LHCN-M2 (cell line): ENCODE data around the gene NME3. TPM values are rescaled to one million over a fixed set of nuclear protein-coding genes. Genes with fewer than 3 reads are reported as not detected.

Experiments used
- DNase-seq: peaks from one replicate; pipeline ENCODE4 v3.0.0-alpha.2; 2012; ENCODE audit warnings: low read depth
- total RNA-seq: library from RNA; depleted of rRNA; stranded (reverse); fragments of >200 nt; gene quantifications from 2 replicates; pipeline ENCODE4 v1.2.3, GENCODE V29; 2014

The NME3 gene
- total RNA-seq, 1 experiment from 2014 or later: 50.9 TPM

DNA sequence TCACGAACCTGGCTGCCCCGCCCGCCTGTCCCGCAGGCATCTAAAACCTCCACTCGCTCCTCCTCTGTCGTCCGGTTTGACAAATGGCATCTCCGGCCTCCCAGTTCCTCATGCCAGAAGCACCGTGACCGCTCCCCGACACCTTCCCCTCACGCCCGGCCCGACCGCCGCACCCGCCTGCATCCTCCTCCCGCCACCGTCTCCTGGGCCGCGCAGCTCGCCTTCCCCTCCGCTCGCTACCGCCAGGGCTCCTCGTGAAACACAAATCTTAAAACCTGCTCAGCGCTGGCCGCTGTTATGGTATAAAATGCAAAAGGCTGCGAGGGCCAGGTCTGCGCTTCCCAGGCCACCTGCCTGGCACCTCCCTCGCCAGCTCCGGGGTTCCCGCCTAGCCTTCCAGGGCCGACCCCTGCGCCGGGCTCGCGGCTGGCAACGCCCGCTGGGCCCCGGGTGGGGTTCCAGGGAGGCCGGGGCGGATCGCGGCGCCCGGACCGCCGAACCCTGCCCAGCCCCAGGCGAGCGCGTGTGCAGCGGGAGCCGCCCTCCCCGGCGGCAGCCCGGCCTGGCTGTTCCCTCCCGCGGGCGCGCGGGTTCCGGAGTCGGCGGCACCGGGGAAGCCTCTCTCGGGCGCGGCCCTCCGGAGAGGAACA lies 10.5 kb upstream of the NME3 start:
- DNase-seq: no peak

- no peak for DNase-seq
Observed at GRCh38 chr16:1781254-1781653, 9.9 kb upstream of the NME3 start.

- no peak for DNase-seq
Observed at GRCh38 chr16:1780677-1781072, 9.3 kb upstream of the NME3 start.

DNA sequence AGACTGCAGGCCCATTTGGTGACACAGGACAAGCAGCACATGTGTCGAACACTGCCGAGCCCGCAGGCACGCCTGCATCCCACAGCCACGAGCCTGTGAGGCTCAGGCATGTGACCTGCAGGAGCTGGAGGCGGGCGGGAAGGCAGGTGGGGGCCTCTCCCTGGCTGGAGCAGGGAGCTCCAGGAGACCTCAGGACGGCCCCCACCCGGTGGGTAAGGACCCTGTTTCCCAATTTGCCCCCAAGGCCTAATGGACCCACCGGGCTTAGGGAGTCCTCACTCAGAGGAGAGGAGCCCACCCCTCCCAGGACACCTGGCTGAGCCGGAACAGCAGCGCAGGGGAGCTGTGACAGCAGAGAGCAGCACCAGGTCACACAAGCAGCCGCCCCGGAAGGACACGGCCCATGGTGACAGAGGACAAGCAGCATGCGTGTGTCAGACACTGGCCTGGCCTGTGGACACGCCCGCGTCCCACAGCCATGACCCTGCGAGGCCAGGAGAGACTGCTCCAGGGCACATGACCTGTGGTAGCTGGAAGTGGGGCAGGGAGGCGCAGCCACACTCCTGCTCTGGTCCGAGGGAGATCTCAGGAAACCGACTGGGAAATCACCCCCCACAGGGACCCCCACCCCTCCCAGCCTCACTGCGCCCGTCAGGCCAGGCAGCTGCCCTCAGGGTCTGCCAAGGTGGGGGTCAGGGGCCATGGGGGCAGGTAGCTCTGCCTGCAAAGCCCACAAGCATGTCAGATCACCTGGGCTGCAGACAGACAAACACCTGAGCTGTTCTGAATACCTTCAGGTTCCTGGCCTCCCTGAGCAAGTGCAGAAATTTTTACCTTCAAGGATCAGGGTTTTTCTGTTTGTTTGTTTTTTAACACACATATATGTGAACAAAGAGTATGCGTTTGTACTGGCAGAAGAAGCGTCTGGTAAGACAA lies 8.7 kb upstream of the NME3 start:
- no peak for DNase-seq

DNA sequence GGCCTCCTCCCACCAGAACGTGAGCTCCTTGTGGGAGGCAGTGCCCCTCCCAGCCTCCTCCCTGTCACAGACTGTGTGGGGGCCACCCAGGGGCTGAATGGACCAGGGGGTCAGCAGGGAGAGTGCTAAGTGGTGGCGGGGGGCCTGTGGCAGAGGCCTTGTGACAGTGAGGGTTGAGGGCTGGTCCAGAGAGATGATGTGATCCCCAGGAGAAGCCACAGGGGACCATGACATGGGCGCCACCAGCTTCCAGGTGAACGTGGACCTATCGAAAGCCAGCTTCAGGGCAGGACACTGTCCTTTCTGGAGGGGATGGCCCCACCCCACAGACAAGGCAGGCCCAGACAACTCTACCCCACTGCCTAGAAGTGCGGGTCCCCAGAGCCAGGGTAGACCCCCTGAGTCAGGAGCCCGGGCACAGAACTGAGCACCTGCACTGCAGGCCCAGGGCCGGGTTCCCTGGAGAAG lies 7.9 kb upstream of the NME3 start:
- DNase-seq: no peak

- DNase-seq: no peak
Observed at GRCh38 chr16:1778200-1779179, 7.1 kb upstream of the NME3 start.

GRCh38 chr16:1777375-1778199 lies 6.2 kb upstream of the NME3 start:
- DNase-seq: no peak

- DNase-seq: no peak
Observed at GRCh38 chr16:1776991-1777374, 5.6 kb upstream of the NME3 start.

DNA sequence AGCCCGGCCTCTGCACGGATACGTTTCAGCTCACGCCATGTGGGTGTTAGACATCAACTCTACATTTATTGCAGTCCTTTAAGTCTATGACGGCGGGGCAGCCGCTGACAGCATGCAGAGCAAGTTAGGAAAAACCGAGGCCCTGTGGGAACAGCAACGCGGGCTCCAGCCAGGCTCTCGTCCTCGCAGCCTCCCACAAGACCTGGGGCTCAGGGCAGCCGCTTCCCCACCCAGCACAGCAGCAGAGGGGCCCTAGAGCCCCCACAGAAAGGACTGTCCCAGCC lies 5.3 kb upstream of the NME3 start:
- DNase-seq: no peak

- DNase-seq: no peak
Observed at GRCh38 chr16:1775846-1776671, 4.7 kb upstream of the NME3 start.

- no peak for DNase-seq
Observed at GRCh38 chr16:1775006-1775845, 3.9 kb upstream of the NME3 start.

DNA sequence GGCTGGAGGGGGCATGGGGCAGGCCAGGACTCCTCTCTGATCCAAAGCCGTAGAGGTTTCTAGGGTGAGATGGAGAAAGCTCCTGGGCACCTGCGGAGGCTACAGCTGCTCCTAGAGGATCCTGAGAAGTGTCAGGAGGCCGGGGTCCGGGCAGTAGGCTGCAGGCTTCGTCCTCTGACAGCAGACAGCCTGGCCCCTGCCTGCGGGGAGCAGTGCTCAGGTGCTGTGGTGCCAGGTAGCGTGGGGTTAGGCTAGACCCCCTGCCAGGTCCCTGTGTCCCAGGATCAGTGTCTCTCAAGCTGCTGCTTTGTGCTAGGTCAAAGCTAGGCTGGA lies 3.1 kb upstream of the NME3 start:
- DNase-seq: no peak

GRCh38 chr16:1773703-1774447 lies 2.5 kb upstream of the NME3 start:
- DNase-seq: peak; percentile 51

DNA sequence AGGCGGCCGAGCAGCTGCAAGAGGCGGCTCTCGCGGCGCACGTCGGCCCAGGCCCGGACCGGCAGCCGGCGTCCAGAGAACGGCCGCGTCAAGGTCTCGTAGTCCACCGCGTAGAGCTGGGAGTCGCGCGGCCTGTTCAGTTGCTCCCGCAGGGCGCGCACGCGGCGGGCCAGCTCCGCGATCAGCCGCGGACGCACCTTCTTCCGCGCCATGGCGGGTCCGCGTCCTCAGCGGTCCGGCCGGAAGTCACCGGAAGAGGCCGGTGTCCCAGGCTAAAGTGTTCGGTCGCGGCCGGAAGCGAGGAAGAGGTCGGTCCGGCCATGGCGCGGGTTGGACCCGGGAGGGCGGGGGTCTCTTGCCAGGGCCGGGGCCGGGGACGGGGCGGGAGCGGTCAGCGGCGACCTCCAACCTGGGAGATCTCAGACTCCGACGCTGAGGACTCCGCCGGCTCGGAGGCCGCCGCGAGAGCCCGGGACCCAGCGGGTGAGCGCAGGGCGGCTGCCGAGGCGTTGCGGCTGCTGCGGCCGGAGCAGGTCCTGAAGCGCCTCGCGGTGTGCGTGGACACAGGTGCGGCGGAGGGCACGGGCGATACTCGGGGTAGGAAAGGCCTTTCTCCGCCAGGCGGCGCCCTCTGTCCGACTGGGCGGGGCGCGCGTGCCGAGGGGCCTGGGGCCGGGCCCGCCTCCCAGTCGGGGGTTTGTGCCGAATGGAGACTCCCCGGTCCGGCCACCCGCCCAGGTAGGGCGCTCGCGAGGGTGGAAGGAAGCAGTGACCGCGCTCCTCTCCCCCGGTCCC lies 1.8 kb upstream of the NME3 start, which contains the start of gene MRPS34:
Gene MRPS34, minus strand, starts transcription at position 227 of the 795 bp plus-strand sequence. Its CDS starts 15 bp downstream, at position 212.
- DNase-seq: peak; percentile 81

- DNase-seq: peak; percentile 39
Observed at GRCh38 chr16:1772362-1772907, 1.1 kb upstream of the NME3 start, which contains the start of gene EME2. TSS of gene EME2 (plus strand) at chr16:1772810. CDS start at chr16:1773228, 418 bp downstream.

DNA sequence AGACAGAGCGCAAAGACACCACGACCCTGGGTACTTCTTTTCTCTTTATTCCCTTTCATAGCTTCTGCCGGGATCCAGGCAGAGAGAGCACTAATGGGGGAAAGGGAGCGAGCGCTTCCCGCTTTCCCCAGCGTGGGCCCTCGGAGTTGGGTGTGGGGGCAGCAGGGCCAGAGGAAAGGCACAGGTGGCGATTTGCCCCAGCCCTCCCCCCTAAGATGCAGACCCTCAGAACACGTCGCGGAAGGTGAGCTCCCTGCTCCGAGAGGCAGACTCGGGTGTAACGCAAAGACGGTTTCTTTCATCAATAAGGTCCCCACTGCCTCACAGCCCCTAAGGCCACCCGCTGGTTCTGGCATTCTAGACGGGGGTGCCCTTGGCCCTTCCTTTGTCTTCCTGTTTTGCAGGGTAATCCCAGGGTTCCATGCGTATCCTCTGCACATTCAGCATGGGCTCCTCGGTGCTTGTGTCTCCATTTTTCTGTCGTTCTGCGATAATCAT lies 570 bp upstream of the NME3 start:
- no peak for DNase-seq
